B cell (primary cell): ENCODE results near the gene FMN1. TPM values are rescaled to one million over a fixed set of nuclear protein-coding genes. Genes with fewer than 3 reads are reported as not detected.
"Not testable (repeated sequence)": the region's sequence is repeated elsewhere in the genome, so short reads cannot be mapped to it uniquely, and the experiment has no call there.

Source experiments
- ATAC-seq: fragments of 200-7000 bp; cut with Tn5 transposase; one replicate; pipeline ENCODE4 v1.10.0; 2021; ENCODE audit warnings: low read depth, mild to moderate bottlenecking, moderate number of reproducible peaks, moderate library complexity
- CTCF ChIA-PET: fragments of 350-600 bp; sonication (Branson Sonifier 250); formaldehyde crosslinking; loops from one replicate; lab custom pipeline; 2021; ENCODE audit warnings: antibody characterized with exemption, inconsistent platforms; lab: Charles Lee
- POLR2A ChIA-PET: fragments of 350-600 bp; sonication (Branson Sonifier 250); formaldehyde crosslinking; loops from one replicate; lab custom pipeline; 2021; ENCODE audit warnings: antibody characterized with exemption; lab: Charles Lee
- DNase-seq: peaks from one replicate; pipeline ENCODE4 v3.0.0; 2013
- H2AFZ ChIP-seq: 2 replicates; pipeline ENCODE4 v1.6.1; 2012; ENCODE audit warnings: mild to moderate bottlenecking, low read depth, low read length; ENCODE audit not compliant: insufficient read depth, poor library complexity, severe bottlenecking
- H3K27ac ChIP-seq, 2 donors: 1 replicate in 1 of 2; 2 replicates in 1 of 2; pipeline ENCODE4 v1.5.1; 2012 to 2013; ENCODE audit warnings: low read length in 2 of 2, mild to moderate bottlenecking in 2 of 2, moderate library complexity in 1 of 2
- H3K27me3 ChIP-seq, 4 experiments: fragments of 200-600 bp in 1 of 4; sonication (generic) in 1 of 4; replicated peaks in 1 of 4; 1 replicate in 2 of 4; 2 replicates in 2 of 4; pipeline versions ENCODE4 v1.6.1 to v1.7.0; 2013 to 2016; ENCODE audit warnings: low read length in 3 of 4, mild to moderate bottlenecking in 2 of 4, mixed read lengths in 1 of 4, moderate library complexity in 1 of 4; ENCODE audit not compliant: insufficient read depth in 4 of 4, control insufficient read depth in 3 of 4; ENCODE audit errors: control extremely low read depth in 1 of 4
- H3K36me3 ChIP-seq, 2 experiments: replicated peaks in 1 of 2; 1 replicate in 1 of 2; 2 replicates in 1 of 2; pipeline versions ENCODE4 v1.6.1 to v1.7.1; 2013; ENCODE audit warnings: low read length in 1 of 2; ENCODE audit not compliant: insufficient read depth in 2 of 2, control insufficient read depth in 1 of 2; ENCODE audit errors: control extremely low read depth in 1 of 2, extremely low read depth in 1 of 2
- H3K4me1 ChIP-seq, 2 donors: fragments of 200-600 bp in 1 of 2; sonication (generic) in 1 of 2; 1 replicate in 1 of 2; 2 replicates in 1 of 2; pipeline versions ENCODE4 v1.5.1 to v1.6.1; 2013 to 2017; ENCODE audit warnings: low read length in 2 of 2; ENCODE audit not compliant: control insufficient read depth in 2 of 2, insufficient read depth in 2 of 2
- H3K4me2 ChIP-seq: replicated peaks from 2 replicates; pipeline ENCODE3; 2012; ENCODE audit warnings: mild to moderate bottlenecking, low read depth, low read length; ENCODE audit not compliant: poor library complexity, severe bottlenecking
- H3K4me3 ChIP-seq, 5 experiments: fragments of 200-600 bp in 1 of 5; sonication (generic) in 1 of 5; 1 replicate in 3 of 5; 2 replicates in 2 of 5; pipeline versions ENCODE4 v1.5.1 to v1.7.0; 2011 to 2016; ENCODE audit warnings: low read length in 4 of 5, mild to moderate bottlenecking in 4 of 5, low read depth in 2 of 5, control low read depth in 1 of 5, moderate library complexity in 1 of 5; ENCODE audit not compliant: insufficient read depth in 1 of 5; ENCODE audit errors: control extremely low read depth in 1 of 5, extremely low read depth in 1 of 5
- H3K79me2 ChIP-seq: fragments of 200-600 bp; sonication (generic); one replicate; pipeline ENCODE4 v1.6.0; 2016; ENCODE audit warnings: low read length; ENCODE audit not compliant: control insufficient read depth, insufficient read depth
- H3K9ac ChIP-seq: fragments of 200-600 bp; sonication (generic); 2 replicates; pipeline ENCODE4 v1.6.1; 2017; ENCODE audit warnings: mild to moderate bottlenecking, low read length, moderate library complexity
- H3K9me3 ChIP-seq, 3 donors: one replicate each; pipeline versions ENCODE4 v1.6.1 to v1.7.1; 2013; ENCODE audit warnings: low read length in 2 of 3; ENCODE audit not compliant: control insufficient read depth in 2 of 3, insufficient read depth in 1 of 3; ENCODE audit errors: control extremely low read depth in 1 of 3
- H4K20me1 ChIP-seq: 2 replicates; pipeline ENCODE4 v1.6.0; 2012; ENCODE audit warnings: mild to moderate bottlenecking, low read length; ENCODE audit not compliant: insufficient read depth, control insufficient read depth, poor library complexity, severe bottlenecking
- H3K27ac Mint-ChIP-seq: one replicate; pipeline ENCODE4 v1.8.0; 2021; ENCODE audit warnings: mixed read lengths
- H3K27me3 Mint-ChIP-seq: one replicate; pipeline ENCODE4 v1.8.0; 2021; ENCODE audit warnings: mixed read lengths
- H3K4me1 Mint-ChIP-seq: one replicate; pipeline ENCODE4 v1.8.0; 2021; ENCODE audit warnings: mixed read lengths
- H3K4me3 Mint-ChIP-seq: one replicate; pipeline ENCODE4 v1.8.0; 2021; ENCODE audit warnings: mixed read lengths
- H3K9me3 Mint-ChIP-seq: one replicate; pipeline ENCODE4 v1.8.0; 2022; ENCODE audit warnings: mixed read lengths; ENCODE audit not compliant: insufficient read depth
- CTCF ChIP-seq: fragments of 200-600 bp; IDR thresholded peaks from one replicate; pipeline ENCODE4 v1.8.0; 2022; ENCODE audit warnings: antibody characterized with exemption, mild to moderate bottlenecking
- EZH2 ChIP-seq: IDR thresholded peaks from 2 replicates; pipeline ENCODE4 v1.6.1; 2012; ENCODE audit warnings: borderline replicate concordance, low read depth, mild to moderate bottlenecking, moderate library complexity, low read length; ENCODE audit not compliant: insufficient read depth, poor library complexity, severe bottlenecking
- WGBS: methylation state at CpG from one replicate; pipeline ENCODE4 v1.1.5; 2013; ENCODE audit warnings: missing lambda C conversion rate; ENCODE audit not compliant: insufficient coverage; 5-methylcytosine and 5-hydroxymethylcytosine counted together
- intact Hi-C: fragments of 100-400 bp; cut with micrococcal nuclease; formaldehyde crosslinking; loops from one replicate; pipeline ENCODE4 v1.10.0; 2022
- polyA plus RNA-seq: library from polyadenylated mRNA; depleted of rRNA; stranded (reverse); fragments of >200 nt; gene quantifications from 2 replicates; pipeline ENCODE4 v1.2.3, GENCODE V29; 2012
- total RNA-seq, 2 donors: library from RNA; stranded (reverse); fragments of 120-200 nt in 1 of 2; gene quantifications; 1 replicate in 1 of 2; 2 replicates in 1 of 2; pipeline versions ENCODE4 v1.2.3 to v1.2.4, GENCODE V29; 2013 to 2022

The FMN1 gene
- total and polyA plus RNA-seq, 2 donors (not counting 1 experiment from before 2014, with no cell fraction given): 0.21 to 0.96 TPM

- ATAC-seq: no peak
- CTCF ChIA-PET: no interaction called here
Measured at GRCh38 chr15:33071451-33071850, 123.1 kb downstream of the FMN1 start.

GRCh38 chr15:33069903-33070302, 124.6 kb downstream of the FMN1 start:
- H3K27ac ChIP-seq, intact Hi-C loops, H2AFZ ChIP-seq, H3K4me3 Mint-ChIP-seq, H3K36me3 ChIP-seq, POLR2A ChIA-PET, H3K27me3 ChIP-seq, H3K4me3 ChIP-seq, H3K27ac Mint-ChIP-seq, H3K9me3 ChIP-seq, CTCF ChIA-PET, H3K9me3 Mint-ChIP-seq, ATAC-seq, H4K20me1 ChIP-seq, H3K79me2 ChIP-seq, DNase-seq, H3K9ac ChIP-seq, H3K4me2 ChIP-seq: not testable (repeated sequence)
- peaks cover 15 to 19% of the 10 kb centered on the region in 2 donors for H3K4me1 ChIP-seq
- Mint-ChIP-seq H3K4me1 (peaks cover 13% of the 10 kb centered on the region), H3K27me3 (peaks cover 23% of the 10 kb centered on the region)
- WGBS: 92% methylated on average over 10 of the region's 16 CpGs

More at GRCh38 chr15:33071451-33071850, 123.1 kb downstream of the FMN1 start:
- H3K27me3 Mint-ChIP-seq: peaks cover 17% of the 10 kb centered on the region
- H3K4me3 Mint-ChIP-seq: no peak overlapping the region
- Histone ChIP-seq H3K27me3 (peaks cover 0 to 5% (median 0%) of the 10 kb centered on the region in 4 experiments), H2AFZ (no peak overlapping the region), H3K4me2 (no peak overlapping the region), H3K9ac (no peak overlapping the region), H4K20me1 (no peaks in the 10 kb centered on the region), H3K36me3 (no peaks in the 10 kb centered on the region), H3K9me3 (no peaks in the 10 kb centered on the region), H3K79me2 (no peaks in the 10 kb centered on the region), H3K4me3 (no peak overlapping the region), H3K4me1 (peaks cover 15 to 19% of the 10 kb centered on the region in 2 donors), H3K27ac (no peak overlapping the region)
- no peak for DNase-seq
- TF ChIP-seq EZH2: no peak
- TF ChIP-seq CTCF: no peak
- no peaks in the 10 kb centered on the region for H3K9me3 Mint-ChIP-seq
- POLR2A ChIA-PET: no interaction called here
- intact Hi-C loops: no loop called here
- no CpG with 5 or more reads among the region's 3 CpGs for WGBS
- peaks cover 13% of the 10 kb centered on the region for H3K4me1 Mint-ChIP-seq
- H3K27ac Mint-ChIP-seq: no peak overlapping the region
